ENCODE data around the gene VSTM4. TPM values are rescaled to one million over a fixed set of nuclear protein-coding genes. Genes with fewer than 3 reads are reported as not detected.

VSTM4 gene
- total and polyA plus RNA-seq, 2 of the 4 experiments (the other 2 are of a cell fraction): 2.4 to 2.9 TPM

DNA sequence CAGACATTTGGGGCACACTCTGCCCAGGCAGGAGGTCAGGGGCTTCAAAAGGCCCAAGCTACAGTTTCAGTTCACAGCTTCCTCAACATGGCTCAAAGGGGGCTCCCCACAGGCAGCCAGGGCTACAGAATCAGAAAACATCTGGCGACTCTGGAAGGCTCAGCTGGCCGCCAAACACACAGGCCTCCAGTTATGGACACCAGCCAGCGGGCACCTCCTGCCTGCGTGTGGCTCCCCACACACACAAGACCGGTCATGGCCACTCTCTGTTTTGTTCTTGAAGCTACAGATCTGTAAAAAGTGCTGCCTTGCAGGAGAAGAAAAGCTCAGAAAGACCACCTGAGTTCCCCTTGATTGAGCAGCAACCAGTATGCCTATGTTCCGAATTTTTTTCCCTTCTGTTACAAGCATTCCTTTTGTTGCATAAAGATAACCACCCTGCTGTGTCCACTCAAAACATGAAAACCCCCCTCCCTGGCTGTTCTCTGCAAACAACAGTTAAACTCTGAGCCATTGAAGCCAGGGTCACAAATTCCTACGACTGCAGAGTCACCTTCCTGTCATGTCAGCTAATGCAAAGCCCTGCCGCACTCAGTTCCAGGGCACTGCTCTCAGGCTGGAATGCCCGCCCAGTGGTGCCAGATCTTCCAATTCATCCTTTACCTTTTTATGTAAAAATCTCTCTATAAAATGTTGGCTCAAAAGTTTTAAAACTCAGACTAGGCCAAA lies 33.6 kb downstream of the VSTM4 start (continued):
- TF ChIP-seq CEBPB (IDR thresholded peaks at IDR 0.05; ENCODE audit: low read depth, low read length): no peak

DNA sequence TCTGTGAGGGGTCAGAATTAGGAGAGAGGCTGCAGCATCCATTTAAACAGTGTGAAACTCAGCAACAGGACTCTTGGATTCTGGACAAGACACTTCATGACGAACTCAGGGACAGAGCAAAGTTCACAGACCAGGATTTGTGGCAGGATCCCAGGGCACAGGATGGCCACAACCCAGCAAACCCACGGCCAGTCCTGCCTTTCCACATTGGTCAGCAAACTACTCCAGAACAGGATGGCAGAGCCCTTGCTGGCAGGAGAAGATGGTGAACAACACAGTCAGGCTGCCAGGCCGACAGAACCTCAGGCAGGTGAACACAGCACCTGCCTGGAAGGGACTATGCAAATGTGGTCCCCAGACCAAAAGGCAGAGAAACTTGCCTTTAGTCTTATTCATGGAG lies 34.4 kb downstream of the VSTM4 start:
- Histone ChIP-seq H4K20me1 (ENCODE audit: insufficient read depth, low read length) (no peaks in the 10 kb centered on the region; the same call in 1 of the 2 replicates), H2AK5ac (ENCODE audit: low read depth, low read length) (no peak overlapping the region), H3K56ac (ENCODE audit: extremely low read depth, insufficient read depth, low read length) (no peak overlapping the region), H4K91ac (ENCODE audit: insufficient read depth, low read depth, low read length) (no peak overlapping the region), H2BK20ac (ENCODE audit: low read depth, low read length) (no peak overlapping the region), H3K4ac (ENCODE audit: low read depth, low read length) (no peak overlapping the region), H3K27ac (ENCODE audit: insufficient read depth, low read length) (no peak overlapping the region), H2BK5ac (ENCODE audit: low read depth, low read length, poor library complexity, severe bottlenecking) (no peak overlapping the region), H3K14ac (replicated peaks; ENCODE audit: low read depth, low read length) (no peak overlapping the region; the same call in 1 of the 2 replicates), H4K8ac (ENCODE audit: low read depth in 2 of 2, low read length in 2 of 2) (no peak overlapping the region), H3K9ac (ENCODE audit: low read depth, low read length) (no peak overlapping the region), H2AK9ac (replicated peaks; ENCODE audit: low read depth, low read length, poor library complexity) (no peak overlapping the region), H3K4me1 (ENCODE audit: control insufficient read depth, insufficient read depth, low read length) (peaks cover 1% of the 10 kb centered on the region; the same call in 1 of the 2 replicates), H2AFZ (replicated peaks; ENCODE audit: low read length, poor library complexity) (no peak overlapping the region), H2BK15ac (ENCODE audit: low read depth, low read length) (no peak overlapping the region), H3K18ac (ENCODE audit: low read depth, low read length) (no peak overlapping the region), H4K5ac (ENCODE audit: low read depth, low read length) (no peak overlapping the region), H3K36me3 (ENCODE audit: control insufficient read depth, insufficient read depth, low read length) (peaks cover 9% of the 10 kb centered on the region), H3K4me3 (ENCODE audit: insufficient read depth, low read depth, low read length) (no peak overlapping the region), H3K4me2 (ENCODE audit: low read depth, low read length) (no peak overlapping the region), H3K23ac (ENCODE audit: low read depth, low read length) (no peak overlapping the region), H3K79me1 (ENCODE audit: low read depth in 1 of 2, low read length in 2 of 2) (peaks cover 0 to 6% of the 10 kb centered on the region in 2 experiments; a peak in 1 of 4 replicates), H3K9me3 (ENCODE audit: control insufficient read depth, insufficient read depth, low read length) (no peaks in the 10 kb centered on the region), H3K27me3 (ENCODE audit: control insufficient read depth, insufficient read depth, low read length) (no peaks in the 10 kb centered on the region), H2BK120ac (ENCODE audit: low read depth, low read length) (no peak overlapping the region), H3K9me1 (ENCODE audit: insufficient read depth, low read length) (peaks cover 3% of the 10 kb centered on the region; the same call in 1 of the 2 replicates)
- WGBS, 2 experiments (ENCODE audit: extremely low coverage in 2 of 2, insufficient read length in 1 of 2): 33% methylated on average over 1 of the region's 3 CpGs; no CpG with 5 or more reads in 1 of the 2 experiments
- TF ChIP-seq FOS (IDR thresholded peaks at IDR 0.05; ENCODE audit: low read depth, low read length) (no peak), CEBPB (IDR thresholded peaks at IDR 0.05; ENCODE audit: low read depth, low read length) (no peak)
- TF ChIP-seq, protein P1, sequence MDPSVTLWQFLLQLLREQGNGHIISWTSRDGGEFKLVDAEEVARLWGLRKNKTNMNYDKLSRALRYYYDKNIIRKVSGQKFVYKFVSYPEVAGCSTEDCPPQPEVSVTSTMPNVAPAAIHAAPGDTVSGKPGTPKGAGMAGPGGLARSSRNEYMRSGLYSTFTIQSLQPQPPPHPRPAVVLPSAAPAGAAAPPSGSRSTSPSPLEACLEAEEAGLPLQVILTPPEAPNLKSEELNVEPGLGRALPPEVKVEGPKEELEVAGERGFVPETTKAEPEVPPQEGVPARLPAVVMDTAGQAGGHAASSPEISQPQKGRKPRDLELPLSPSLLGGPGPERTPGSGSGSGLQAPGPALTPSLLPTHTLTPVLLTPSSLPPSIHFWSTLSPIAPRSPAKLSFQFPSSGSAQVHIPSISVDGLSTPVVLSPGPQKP (IDR thresholded peaks at IDR 0.05; ENCODE audit: borderline replicate concordance, low read depth, low read length): no peak
- intact Hi-C loops (cut with micrococcal nuclease): no loop called here
- DNase-seq (no peak), ATAC-seq (ENCODE audit: low read depth) (no peak)
- dilution Hi-C loops (cut with HindIII; ENCODE audit: low sequenced_read_pairs, unreplicated experiment): no loop called here
- in situ Hi-C loops (cut with MboI; ENCODE audit: low sequenced_read_pairs): no loop called here
- ChIA-PET CTCF (no interaction called here), POLR2A (ENCODE audit: unreplicated experiment) (no interaction called here)
- BruUV-seq (replicated peaks): no TSS peak
